ENCODE results near the gene SBK2.
"Not testable (repeated sequence)": the region's sequence is repeated elsewhere in the genome, so short reads cannot be mapped to it uniquely, and the experiment has no call there.

Gene SBK2

DNA sequence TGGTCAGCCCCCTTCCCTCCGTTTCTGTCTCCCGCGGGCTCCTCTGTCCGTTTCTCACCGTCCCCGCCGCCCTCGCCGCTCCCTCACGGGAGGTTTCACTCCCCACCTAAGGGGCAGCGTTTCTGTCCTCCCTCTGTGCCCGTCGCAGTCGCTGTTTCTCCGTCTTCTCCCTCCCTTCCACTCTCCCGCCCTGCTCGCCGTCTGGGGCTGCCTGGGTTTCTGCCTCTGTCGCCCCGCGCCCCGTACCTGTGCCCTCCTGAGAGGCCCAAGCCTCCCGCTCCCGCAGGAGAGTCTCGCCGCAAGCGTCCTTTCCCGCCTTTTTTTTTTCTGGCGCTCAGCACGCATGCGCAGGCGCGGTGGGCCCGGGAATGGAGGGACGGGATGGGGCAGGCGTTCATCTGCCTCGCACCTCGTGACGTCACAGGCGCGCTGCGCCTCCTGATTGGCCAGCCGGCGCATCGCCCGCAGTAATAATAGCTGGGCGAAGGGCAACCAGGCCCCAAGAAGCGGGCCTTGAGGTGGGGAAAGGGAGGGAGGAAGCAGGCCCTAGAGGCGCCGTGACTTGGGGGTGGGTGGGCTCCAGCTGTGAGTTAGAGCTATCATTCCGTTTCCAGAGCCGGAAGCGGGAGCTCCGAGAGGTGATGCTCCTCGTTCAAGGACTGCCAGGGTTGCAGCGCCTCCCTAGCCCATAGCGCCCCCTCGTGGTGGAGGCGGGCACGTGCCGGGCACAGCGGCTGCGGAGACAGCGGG lies 33.3 kb downstream of the SBK2 start:
- no peak for DNase-seq (ENCODE audit: extremely low read depth, low read depth)
- TF ChIP-seq, protein P1, sequence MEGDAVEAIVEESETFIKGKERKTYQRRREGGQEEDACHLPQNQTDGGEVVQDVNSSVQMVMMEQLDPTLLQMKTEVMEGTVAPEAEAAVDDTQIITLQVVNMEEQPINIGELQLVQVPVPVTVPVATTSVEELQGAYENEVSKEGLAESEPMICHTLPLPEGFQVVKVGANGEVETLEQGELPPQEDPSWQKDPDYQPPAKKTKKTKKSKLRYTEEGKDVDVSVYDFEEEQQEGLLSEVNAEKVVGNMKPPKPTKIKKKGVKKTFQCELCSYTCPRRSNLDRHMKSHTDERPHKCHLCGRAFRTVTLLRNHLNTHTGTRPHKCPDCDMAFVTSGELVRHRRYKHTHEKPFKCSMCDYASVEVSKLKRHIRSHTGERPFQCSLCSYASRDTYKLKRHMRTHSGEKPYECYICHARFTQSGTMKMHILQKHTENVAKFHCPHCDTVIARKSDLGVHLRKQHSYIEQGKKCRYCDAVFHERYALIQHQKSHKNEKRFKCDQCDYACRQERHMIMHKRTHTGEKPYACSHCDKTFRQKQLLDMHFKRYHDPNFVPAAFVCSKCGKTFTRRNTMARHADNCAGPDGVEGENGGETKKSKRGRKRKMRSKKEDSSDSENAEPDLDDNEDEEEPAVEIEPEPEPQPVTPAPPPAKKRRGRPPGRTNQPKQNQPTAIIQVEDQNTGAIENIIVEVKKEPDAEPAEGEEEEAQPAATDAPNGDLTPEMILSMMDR (IDR thresholded peaks at IDR 0.05; ENCODE audit: low read depth, low read length) = peak; percentile 93

DNA sequence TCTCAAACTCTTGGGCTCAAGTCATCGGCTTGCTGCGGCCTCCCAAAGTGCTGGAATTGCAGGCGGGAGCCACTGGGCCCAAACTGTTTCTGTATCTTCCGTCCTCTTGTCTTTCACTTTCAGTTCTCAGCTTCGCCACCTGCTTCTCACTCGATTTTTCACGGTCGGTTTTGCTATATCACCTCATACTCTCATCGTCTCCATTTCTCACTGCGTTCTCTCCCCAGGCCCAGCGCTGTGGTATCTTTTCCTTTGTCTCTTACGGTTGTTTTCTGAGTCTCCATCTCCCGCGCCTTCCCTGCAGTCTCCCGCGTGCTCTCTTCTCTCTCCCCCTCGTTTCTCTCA lies 33.8 kb downstream of the SBK2 start:
- TF ChIP-seq, protein P1 (IDR thresholded peaks at IDR 0.05; ENCODE audit: low read depth, low read length) = no peak
- no peak for DNase-seq (ENCODE audit: extremely low read depth, low read depth)

DNA sequence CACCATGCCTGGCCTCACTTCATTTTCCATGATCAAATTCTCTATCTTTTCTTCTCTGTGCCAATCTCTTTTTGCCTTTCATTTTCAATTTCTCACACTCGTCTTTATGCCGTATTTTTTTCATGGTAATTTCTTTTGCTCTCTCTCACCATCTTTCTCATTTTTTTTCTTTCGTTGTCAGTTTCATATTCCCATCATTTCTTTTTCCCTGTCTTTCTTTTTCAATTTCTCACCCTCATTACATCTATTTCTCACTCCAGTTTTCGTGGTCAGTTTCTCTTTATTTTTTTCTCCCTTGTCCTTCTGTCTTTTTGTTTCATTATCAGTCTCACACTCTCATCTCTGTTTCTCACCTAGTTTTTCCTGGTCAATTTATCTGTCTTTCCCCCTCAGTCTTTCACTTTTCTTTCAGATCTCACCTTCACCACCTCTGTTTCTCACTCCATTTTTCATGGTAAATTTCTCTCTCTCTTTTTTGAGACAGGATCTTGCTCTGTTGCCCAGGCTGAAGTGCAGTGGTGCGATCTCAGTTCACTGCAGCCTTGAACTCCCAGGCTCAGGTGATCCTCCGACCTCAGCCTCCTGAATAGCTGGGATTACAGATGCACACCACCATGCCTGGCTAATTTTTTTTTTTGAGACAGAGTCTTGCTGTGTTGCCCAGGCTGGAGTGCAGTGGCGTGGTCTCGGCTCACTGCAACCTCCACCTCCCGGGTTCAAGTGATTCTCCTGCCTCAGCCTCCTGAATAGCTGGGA lies 34.6 kb downstream of the SBK2 start:
- no peak for DNase-seq (ENCODE audit: extremely low read depth, low read depth)
- TF ChIP-seq, protein P1 (IDR thresholded peaks at IDR 0.05; ENCODE audit: low read depth, low read length) = no peak

DNA sequence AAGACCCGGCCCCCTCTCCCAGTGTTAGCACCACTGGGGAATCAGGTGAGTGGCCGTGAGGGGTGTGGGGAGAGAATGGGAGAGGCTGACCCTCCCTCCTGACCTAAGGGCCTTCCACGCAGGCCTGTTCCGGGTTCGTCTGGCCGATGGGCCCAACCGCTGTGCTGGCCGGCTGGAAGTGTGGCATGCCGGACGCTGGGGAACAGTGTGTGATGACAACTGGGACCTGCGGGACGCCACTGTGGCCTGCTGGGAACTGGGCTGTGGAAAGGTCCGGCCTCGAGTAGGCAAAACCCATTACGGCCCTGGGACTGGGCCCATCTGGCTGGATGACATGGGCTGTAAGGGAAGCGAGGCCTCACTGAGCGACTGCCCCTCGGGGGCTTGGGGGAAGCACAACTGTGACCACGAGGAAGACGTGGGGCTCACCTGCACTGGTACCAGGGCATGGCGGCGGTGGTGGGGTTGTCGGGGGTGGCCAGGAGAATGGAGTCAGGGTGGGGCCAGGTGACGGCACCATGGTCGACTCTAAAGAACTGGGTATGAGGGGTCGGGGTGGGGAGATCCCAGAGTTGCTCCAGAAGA lies 36.5 kb downstream of the SBK2 start:
- TF ChIP-seq, protein P1 (IDR thresholded peaks at IDR 0.05; ENCODE audit: low read depth, low read length) = no peak

DNA sequence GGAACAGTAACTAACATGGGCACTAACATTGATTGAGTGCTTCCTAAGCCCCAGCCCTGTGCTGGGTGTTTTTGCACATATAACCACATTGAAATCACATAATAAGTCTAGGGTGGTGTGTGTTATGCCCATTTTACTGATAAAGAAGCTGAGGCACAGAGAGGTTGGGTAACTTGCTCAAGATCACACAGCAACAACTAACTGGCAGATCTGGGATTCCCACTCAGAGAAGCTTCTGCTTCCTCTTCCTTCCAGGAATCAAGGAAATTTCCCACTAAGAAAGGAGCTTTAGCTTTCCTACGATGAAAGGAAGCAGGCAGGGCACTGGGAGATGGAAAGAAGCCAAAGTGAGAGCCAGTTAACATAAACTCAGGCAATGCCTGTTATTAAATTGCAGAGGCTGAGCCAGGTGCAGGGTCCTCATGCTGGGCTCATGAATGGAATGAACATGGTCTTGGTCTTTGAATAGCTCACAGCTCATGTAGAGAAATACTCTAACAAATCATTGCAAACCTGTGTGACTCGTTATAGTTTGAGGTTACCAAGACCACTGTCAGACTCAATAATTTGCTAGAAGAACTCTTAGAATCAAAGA lies 38.6 kb downstream of the SBK2 start:
- DNase-seq (ENCODE audit: extremely low read depth, low read depth) = no peak
- TF ChIP-seq, protein P1 (IDR thresholded peaks at IDR 0.05; ENCODE audit: low read depth, low read length) = no peak

More for the DNA sequence above, 36.5 kb downstream of the SBK2 start:
- DNase-seq (ENCODE audit: extremely low read depth, low read depth) = no peak

DNA sequence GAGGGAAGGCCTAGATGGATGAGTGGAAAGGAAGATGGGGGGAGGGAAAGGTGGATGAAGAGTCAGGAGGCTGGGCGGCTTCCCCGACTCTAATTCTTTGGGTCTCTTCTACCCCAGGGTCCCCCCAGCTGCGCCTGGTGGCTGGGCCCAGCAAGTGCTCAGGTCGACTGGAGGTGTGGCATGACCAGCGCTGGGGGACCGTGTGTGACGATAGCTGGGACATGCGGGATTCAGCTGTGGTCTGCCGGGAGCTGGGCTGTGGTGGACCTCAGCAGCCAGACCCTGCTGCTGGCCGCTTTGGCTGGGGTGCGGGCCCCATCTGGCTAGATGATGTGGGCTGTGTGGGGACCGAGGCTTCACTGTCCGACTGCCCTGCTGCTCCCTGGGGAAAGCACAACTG lies 39.2 kb downstream of the SBK2 start:
- DNase-seq (ENCODE audit: extremely low read depth, low read depth) = no peak
- TF ChIP-seq, protein P1 (IDR thresholded peaks at IDR 0.05; ENCODE audit: low read depth, low read length) = no peak

DNA sequence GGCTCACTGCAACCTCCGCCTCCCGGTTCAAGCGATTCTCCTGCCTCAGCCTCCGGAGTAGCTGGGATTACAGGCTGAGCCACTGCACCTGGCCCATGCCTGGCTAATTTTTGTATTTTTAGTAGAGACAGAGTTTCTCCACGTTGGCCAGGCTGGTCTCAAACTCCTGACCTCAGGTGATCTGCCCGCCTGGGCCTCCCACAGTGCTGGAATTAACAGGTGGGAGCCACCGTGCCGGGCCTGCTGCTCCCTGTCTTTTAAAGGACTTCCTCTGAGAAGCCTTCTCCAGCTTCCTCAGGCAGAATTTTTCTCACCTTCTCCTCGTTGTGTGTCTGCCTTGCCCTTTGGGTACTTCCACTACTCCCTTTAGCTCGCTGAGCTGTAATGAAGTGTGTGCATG lies 40.1 kb downstream of the SBK2 start:
- not testable (repeated sequence) for DNase-seq (ENCODE audit: extremely low read depth, low read depth)
